ENCODE results near the gene KCNJ11. TPM values are rescaled to one million over a fixed set of nuclear protein-coding genes. Genes with fewer than 3 reads are reported as not detected.

KCNJ11 gene
- total RNA-seq, 1 experiment from 2014 or later = not detected

DNA sequence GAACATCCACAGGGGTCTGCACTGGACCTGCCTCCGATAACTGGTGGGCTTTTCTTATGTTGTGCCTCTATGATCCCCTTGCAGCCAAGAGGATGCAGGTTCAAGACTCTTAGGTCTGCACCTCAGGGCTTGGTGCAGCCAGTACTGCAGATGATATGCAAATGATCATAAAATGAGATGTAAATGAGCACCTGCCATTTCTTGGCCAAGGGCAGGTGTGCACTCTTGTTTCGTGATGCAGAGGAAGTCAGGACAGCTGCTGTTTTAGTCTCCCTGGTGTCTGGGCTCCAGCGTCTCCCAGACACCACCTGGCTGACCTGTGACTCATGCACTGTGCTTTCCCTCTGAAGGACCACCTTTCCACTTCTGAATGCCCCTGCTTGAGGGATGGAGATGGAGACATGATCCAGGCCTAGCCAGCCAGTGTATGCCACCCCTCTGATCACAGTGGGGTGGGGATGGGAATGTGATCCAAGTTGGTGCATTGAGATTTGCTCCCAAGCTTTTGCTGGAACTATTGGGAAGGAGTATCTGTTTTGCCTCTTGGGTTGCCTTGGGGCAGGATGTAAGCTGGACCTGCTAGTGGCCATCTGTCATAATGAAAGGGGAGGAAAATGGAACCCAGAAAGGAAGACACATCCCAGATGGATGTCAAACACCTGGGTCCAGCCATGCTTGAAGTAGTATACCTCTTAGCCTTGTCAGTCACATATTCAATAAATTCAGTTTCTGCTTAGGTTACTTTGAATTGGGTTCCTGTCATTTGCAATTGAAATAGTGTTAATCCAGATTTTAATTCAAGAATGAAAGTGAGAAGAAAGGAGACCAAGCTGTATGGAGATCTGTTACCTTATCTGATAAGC, 3.3 kb upstream of the KCNJ11 start:
- no peak for DNase-seq (ENCODE audit: low read depth)

DNA sequence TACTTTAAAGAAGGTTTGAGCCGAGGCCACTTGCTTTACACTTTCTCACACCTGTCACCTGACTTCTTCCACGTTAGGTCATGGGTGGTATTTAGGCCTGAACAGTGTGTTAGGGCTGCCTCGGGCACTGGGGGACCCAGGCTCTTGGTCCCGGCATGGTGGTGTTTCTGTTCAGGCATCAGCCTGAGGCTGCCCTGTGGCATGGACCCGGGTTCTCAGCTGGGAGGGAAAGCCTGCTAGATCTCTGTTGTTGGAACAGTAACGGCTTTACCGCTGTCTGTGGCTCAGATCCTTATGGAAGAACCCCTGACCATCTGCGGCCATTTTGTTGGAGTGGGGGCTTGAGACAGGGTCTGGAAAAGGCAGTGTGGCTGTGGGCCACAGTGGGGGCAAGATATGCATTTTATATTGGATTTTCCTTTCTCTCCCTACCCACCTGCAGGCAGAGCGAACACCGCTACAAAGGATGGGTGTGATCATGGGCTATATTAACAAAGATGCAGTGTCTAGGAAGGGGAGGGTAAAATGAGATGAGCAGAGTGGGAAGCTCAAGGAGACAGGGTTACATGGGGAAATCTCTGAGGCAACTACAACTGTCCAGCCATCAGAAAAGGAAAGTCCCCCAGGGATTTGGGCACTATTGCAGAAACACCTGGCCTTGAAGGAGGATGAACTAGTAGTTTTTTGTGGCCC, 1.6 kb upstream of the KCNJ11 start:
- DNase-seq (ENCODE audit: low read depth) = no peak

DNA sequence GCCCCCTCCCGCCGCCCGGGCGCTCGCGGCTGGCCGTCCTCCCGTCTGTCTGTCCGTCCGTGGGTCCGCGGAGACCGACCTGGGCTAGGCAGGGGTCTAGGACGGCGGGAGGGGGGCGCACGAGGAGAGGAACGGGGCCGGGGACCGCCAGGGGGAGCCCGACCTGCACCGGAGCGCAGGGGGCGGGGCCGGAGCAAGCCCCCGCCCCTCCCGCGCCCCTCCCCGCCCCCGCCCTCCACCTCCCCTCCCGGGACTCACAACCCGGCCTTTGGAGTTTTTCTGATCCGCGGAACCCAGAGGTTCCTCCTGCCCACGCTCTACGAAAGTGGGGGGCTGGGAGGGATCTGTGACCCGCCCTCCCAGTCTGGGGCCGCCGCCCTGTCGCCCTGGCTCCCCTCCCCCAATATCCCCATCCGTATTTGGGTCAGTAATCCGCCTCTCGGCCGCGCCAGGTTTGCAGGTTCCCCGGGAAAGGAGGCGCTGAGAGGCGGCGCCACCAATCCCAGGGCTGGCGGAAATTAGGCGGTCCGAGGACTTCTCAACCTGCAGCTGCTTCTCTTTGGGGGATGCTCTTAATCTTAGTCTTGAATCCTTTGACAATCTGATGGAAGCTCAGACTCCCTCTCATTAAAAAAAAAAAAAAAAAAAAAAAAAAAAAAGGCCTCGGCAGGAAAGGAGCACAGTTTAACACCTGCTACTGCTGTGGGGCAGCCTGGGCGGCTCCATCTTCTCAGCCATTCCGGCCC, 925 bp upstream of the KCNJ11 start:
- peak; percentile 69 for DNase-seq (ENCODE audit: low read depth)

DNA sequence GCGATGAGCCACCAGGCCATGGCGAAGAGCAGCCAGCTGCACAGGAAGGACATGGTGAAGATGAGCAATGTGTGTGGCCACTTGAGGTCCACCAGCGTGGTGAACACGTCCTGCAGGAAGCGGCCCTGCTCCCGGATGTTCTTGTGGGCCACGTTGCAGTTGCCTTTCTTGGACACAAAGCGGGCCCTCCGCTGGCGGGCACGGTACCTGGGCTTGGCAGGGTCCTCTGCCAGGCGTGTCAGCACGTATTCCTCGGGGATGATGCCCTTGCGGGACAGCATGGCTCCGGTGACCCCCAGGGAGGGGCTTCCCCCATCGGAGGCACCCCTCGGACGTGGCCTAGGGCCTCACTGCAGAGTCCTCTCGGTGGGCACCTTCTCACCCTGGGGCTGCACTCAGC, 648 bp downstream of the KCNJ11 start:
- DNase-seq (ENCODE audit: low read depth) = no peak

DNA sequence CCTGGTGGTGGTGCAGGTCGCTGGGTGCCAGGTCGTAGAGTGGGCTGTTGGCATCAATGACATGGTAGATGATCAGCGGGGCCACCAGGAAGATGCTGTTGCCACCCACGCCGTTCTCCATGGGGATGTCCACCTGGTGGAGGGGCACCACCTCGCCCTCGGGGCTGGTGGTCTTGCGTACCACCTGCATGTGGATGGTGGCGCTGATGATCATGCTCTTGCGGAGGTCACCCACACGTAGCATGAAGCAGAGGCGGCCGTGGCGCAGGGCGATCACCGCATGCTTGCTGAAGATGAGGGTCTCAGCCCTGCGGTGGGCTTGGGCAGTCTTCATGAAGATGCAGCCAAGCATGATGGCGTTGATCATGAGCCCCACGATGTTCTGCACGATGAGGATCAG, 1.2 kb downstream of the KCNJ11 start:
- DNase-seq (ENCODE audit: low read depth) = no peak

DNA sequence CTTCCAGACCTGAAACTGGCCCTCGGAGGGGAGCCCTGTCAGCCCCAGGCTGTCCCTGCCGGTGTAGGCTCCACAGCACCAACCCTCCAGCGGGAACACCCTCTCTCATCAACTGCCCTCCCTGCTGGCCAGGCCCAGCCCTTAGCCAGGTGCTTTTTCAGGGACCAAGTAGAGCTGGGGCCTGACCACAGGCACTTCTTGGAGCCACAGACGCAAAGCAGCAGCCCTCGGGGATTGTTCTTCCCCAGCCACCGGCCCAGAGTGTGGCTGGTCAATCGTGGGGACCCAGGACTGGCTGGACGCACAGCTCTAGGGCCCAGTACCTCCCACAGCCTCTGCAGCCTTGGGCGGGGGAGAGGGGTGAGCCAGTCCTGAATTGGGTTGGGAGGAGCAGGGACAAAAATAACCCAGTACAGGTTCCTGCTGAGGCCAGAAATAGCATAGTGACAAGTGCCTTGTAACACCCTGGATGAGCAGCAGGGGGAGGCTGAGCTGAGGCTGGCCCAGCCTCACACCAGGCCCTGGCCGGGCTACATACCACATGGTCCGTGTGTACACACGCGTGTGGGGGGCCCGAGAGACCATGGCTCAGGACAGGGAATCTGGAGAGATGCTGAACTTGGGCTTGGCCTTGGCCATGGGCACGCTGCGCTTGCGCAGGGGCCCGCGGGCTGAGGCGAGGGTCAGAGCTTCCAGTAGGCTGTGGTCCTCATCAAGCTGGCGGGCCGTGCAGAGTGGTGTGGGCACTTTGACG, 2.0 kb downstream of the KCNJ11 start:
- DNase-seq (ENCODE audit: low read depth) = peak; percentile 51

DNA sequence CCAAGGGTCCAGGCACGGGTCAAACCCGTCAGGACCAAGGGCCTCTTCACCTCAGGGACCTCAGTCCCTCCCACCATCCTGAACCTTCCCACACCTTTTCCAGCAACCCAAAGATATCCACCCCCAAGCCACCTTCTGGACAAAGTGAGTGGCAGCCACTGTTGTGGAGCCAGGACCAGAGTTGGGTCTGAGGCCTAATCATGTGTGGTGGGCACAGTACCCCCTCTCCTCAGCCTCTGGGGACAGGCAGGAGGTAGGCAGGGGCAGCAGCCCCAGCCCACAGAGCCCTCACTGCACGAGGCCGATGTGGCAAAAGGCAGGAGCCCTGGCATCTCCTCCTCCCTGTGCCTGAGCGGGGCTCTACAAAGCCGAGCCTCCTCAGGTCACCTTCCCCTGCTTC, 2.5 kb downstream of the KCNJ11 start:
- DNase-seq (ENCODE audit: low read depth) = no peak

DNA sequence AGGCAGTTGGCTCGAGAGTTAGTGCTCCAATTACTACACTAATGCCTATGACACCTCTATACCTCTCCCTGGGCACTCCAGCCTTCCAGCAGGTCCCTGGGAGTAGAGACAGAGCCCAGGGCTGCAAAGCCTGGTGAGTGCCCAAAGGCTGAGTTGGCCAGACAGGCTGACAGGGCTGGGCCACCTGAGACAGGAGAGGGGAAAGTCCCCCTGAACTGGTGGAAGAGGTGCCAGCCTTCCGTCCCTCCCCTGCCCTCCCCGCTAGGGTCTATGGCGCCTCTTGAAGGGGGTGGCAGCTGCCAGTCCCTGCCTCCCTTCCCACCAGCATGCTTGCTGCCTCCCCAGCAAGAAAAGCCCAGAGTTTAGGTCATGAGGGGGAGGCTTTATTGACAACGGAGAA, 3.0 kb downstream of the KCNJ11 start:
- no peak for DNase-seq (ENCODE audit: low read depth)

DNA sequence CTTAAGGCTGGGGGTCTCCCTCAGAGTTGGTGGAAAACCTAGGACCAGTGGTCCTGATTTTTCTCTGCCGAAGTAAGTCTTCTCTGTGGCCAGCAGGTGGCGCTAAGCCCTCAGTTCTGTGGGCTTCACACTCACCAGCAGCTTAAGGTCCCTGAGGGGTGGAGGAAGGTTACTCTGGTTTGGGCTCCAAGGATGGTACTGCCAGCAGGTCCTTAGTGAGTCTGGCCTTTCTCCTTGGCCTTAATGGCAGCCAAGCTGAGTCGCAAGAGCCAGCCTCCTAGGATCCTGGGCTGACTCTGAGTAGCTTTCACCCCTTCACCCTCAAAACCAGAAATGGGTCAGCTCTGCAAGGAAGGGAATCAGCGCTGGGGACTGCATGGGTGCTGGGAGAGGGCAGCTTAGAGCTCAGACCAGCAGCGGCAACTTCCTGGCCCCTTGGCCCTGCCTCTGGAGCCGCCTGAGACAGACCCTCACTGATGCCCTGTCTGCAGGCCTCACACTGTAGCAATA, 4.4 kb downstream of the KCNJ11 start:
- peak; percentile 86 for DNase-seq (ENCODE audit: low read depth)

DNA sequence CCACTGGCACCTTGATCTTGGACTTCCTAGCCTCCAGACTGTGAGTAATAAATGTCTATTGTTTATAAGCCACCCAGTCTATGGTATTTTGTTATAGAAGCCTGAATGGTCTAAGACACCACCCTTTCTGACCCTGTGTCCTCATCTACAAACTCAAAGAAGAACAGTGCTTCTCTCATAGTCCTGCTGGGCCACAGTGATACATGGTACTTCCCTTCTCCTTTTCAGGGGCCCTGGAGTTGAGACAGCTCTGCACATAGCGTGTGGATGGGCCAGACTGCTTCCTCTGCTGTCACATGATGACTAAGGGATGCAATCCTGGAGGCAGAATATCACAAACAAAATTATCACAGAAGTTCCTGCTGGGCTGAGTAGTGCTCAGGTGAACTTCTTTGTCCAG, 5.0 kb downstream of the KCNJ11 start:
- DNase-seq (ENCODE audit: low read depth) = no peak

DNA sequence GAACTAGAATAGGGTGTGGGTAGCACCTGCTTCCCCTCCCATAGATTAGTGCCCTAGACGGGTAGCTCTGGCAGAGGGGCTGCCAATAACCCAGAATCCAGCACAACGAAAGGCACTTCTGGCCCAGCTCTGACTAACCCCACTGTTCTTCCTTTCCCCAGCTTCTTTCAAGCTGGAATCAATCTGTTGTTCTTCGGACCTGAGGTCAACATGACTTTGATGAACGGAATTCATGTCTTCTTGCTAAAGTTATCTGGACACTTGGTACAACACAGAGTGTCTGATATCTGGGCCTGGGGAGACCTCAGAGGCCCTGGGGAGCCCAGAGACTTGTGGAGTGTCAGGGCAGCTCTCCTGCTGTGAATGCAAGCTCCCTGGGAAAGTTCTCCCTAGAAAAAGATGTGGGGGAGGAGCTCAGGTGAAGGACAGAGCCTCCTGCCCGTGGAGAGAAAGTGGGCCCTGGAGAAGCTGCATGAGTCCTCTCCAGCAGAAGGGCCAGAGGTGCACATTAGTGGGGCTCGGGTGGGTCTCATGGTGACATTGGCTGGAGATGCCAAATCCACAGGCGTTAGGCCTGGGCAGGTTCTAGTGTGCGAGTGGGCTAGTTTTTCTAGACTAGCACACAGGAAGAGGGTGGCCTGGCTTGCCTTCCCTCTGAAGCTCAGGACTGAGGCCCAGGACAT, 6.3 kb downstream of the KCNJ11 start:
- no peak for DNase-seq (ENCODE audit: low read depth)

DNA sequence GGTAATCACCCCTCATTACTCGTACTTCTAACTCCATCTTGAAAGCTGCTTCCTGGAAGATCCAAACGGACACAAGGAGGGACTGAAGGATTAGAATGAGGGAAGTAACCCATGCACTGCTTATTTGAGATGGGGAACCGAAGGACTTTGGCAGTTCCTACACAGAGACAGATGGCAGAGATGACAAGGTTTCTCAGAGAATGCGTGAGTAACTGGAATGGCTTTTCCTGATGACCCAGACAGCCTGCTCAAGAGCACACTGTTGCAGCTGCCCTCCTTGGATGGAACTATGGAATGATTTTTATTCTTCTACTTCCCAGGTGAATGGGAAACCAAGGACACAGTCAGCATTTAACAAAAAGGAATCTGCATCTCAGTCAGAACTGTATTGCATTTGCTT, 7.3 kb downstream of the KCNJ11 start:
- DNase-seq (ENCODE audit: low read depth) = no peak

DNA sequence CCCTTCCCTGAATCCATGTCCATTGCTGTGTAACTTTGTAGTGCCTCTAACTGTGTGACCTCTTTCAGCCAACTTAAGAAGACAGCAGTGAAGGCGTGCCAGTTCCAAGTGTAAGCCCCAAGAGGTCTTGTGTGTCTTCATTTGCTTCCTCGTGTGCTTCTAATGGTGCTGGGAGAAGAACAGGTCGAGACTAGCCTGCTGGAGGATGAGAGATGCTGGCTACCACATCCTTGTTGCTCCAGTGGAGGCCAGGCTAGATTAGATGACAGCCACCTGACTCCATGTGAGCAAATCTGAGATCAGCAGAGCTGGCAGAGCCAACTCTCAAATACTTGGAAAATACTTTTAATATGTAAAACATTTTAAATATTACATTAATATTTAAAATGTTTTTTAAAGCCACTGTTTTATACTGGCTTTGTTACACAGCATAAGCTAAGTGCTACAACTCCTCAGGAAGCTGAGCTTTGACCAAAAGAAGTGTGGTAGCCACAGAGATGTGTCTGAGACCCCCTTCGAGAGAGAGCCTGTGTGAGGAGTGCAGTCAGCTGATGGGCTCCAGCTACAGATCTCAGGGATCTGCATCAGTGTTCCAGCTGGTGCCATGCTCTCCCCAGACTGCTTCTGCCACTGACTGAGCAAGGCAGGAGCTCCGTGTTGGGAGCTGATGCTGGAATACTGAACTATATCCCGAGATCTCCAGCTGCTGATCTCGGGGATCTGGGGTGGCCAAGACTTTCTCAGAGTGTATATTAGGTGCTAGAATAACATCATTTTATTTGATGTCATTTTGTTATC, 8.9 kb downstream of the KCNJ11 start:
- DNase-seq (ENCODE audit: low read depth) = no peak

DNA sequence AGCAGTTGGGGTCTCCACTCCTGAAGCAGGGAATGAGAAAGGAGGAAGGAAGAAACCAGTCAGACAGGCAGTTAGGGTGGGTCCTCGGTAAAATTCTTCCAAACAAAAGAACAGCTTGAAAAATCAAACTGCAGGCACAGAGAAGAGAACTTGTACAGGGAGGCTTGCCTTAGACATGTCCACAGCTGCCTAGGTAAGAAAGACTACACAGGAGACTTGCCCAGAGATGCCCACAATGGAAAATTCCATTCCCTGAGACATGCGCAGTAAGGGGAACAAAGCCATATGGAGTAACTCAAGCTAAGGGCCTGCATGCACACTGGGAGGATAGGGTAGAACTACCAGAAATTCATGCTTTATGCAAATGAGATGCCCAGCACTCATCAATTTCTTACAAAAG, 9.8 kb downstream of the KCNJ11 start:
- DNase-seq (ENCODE audit: low read depth) = no peak

DNA sequence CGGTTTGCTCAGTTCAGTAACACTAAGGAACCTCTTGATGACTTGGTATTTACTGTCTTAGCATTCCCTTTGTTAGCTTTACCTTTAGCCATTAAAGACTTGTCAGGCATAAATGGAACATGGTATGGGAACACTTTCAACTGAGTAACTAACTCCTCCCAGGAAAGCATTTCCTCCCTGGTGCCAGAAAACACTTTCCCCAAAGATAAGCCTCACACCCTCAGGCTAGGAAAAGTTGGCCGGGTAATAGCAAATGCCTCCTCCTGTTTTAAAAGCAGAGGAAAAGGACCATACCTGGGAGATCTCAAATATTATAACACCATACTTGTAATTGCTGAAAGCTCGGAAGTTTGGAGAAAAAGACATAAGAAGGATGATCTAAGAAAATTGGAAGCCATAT, 12.0 kb downstream of the KCNJ11 start:
- DNase-seq (ENCODE audit: low read depth) = no peak

DNA sequence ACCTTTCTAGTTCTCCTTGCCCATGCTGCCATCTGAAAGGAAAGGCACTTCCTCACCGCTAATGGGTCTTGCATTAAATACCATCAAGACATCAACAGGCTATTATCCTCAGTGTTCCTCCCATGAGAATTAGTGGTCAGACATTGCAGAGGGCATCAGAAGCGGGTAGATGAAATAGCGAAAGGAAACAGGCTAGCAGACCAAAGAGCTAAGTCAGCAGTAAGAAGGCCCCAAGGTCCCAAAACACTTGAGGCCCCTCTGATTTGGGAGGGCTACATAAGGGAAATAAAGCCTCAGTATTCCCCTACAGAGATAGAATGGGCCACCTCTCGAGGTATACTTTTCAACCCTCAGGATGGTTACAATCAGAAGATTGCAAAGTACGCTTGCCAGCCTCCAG, 12.9 kb downstream of the KCNJ11 start:
- no peak for DNase-seq (ENCODE audit: low read depth)

DNA sequence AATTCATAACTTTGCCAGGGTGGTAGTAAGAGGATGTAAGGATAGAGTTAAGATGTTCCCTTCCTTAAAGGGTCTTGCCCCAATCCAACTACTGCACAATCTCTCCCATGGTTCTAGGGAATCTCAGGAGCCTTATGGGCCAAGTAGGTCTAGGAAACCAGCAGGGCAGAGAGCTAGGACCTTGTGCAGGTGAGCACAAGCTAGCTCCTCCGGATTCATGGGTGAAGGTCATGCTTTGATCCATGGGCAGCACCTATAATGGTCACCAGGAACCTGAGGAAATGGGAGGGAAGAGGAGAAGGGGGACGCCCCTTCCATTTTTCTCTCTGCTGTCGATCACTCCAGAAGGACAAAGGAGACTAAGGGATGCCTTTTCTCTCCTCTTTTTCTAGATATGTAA, 16.8 kb downstream of the KCNJ11 start:
- DNase-seq (ENCODE audit: low read depth) = no peak

DNA sequence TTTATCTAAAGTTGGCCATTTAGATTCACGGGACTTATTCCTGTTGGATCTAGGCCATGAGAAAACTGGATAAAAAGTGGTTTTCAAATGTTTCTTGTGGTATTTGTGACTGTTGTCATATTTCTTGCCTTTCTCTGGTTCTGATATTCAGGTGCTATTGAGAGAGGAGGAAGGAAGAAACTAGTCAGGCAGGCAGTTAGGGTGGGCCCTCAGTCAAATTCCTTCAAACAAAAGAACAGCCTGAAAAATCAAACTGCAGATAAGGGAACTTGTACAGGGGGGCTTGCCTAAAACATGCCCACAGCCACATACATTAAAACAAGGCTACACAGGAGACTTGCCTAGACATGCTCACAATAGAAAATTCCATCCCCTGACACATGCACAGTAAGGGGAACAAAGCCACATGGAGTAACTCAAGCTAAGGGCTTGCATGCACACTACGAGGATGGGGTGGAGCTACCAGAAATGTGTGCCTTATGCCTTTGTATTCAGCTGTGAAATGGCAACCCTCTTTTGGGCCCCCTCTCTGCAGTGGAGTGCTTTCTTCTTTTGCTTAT, 18.7 kb downstream of the KCNJ11 start:
- DNase-seq (ENCODE audit: low read depth) = no peak

DNA sequence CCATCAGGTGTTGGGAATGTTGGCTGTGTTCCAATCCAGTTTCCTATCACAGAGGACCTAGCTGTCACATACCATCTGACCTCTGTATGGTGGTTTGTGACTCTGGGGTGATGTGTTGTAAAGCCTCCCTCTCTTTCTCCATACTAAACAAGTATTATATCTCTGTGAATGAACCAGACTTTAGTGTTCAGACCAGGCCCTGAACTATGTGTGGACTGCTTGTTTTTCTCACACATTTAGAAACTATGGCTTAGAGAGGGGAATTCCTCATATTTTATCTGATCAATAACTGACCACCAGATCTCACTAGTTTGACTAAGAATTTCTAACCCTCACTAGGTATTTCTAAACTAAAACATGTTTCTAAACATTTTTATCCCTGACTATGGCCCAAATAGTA, 19.4 kb downstream of the KCNJ11 start:
- no peak for DNase-seq (ENCODE audit: low read depth)

DNA sequence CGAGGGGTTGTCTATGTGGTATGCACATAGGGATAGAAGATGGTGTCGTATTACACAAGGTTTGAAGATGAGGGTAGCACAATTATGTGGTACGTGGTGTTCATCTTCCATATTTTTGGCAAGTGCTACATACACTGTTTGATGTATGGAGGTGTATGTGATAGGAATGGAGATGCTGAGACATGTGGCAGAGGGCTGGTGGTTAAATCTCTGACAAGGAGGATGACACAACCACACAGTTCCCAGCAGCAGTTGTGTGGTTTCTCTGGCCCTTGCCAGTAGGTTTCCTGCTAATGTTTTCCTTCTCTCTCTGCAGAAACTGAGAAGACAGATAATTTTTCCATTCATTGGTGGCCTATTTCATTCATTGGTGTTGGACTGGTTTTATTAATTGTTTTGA, 19.9 kb downstream of the KCNJ11 start:
- DNase-seq (ENCODE audit: low read depth) = no peak

Measured in Daoy (cell line).